ENCODE data around the gene DRD3. TPM values are rescaled to one million over a fixed set of nuclear protein-coding genes. Genes with fewer than 3 reads are reported as not detected.

DRD3 gene
- not detected in 2 replicates for total RNA-seq (ENCODE audit: low replicate concordance)
- long read RNA-seq: 0 reads

GRCh38 chr3:114178770-114179368 lies at the start of gene DRD3:
Gene DRD3 (minus strand): TSS chr3:114179052. CDS start chr3:114171992, 7,060 bp downstream.
- H3K27ac Mint-ChIP-seq: no peak within 1 kb of the TSS
- TF ChIP-seq CTCF (conservative IDR thresholded peaks at IDR 0.05): no peak
- H3K4me3 Mint-ChIP-seq: no peak within 1 kb of the TSS
- peaks cover 19% of the 10 kb centered on the region for H3K27me3 Mint-ChIP-seq
- no peak for DNase-seq (ENCODE audit: extremely low spot score, unreplicated experiment)
- no peaks in the 10 kb centered on the region for H3K36me3 Mint-ChIP-seq
- no peaks in the 10 kb centered on the region for H3K9me3 Mint-ChIP-seq
- H3K4me1 Mint-ChIP-seq (ENCODE audit: unreplicated experiment): no peaks in the 10 kb centered on the region

- TF ChIP-seq CTCF (conservative IDR thresholded peaks at IDR 0.05): no peak
- Mint-ChIP-seq H3K36me3 (no peaks in the 10 kb centered on the region), H3K9me3 (no peaks in the 10 kb centered on the region), H3K4me1 (ENCODE audit: unreplicated experiment) (no peaks in the 10 kb centered on the region), H3K27ac (no peak overlapping the region), H3K4me3 (no peak overlapping the region), H3K27me3 (no peaks in the 10 kb centered on the region)
- no peak for DNase-seq (ENCODE audit: extremely low spot score, unreplicated experiment)
Measured at GRCh38 chr3:114227076-114227475, 48.2 kb upstream of the DRD3 start.

GRCh38 chr3:114226313-114226712 lies 47.5 kb upstream of the DRD3 start:
- Mint-ChIP-seq H3K36me3 (no peaks in the 10 kb centered on the region), H3K27me3 (no peaks in the 10 kb centered on the region), H3K4me1 (ENCODE audit: unreplicated experiment) (no peaks in the 10 kb centered on the region), H3K4me3 (no peak overlapping the region), H3K9me3 (no peaks in the 10 kb centered on the region), H3K27ac (no peak overlapping the region)
- no peak for DNase-seq (ENCODE audit: extremely low spot score, unreplicated experiment)
- no peak for TF ChIP-seq CTCF (conservative IDR thresholded peaks at IDR 0.05)

GRCh38 chr3:114223143-114223542 lies 44.3 kb upstream of the DRD3 start:
- Mint-ChIP-seq H3K9me3 (no peaks in the 10 kb centered on the region), H3K27ac (no peak overlapping the region), H3K27me3 (no peaks in the 10 kb centered on the region), H3K36me3 (no peaks in the 10 kb centered on the region), H3K4me3 (no peak overlapping the region), H3K4me1 (ENCODE audit: unreplicated experiment) (peaks cover 5% of the 10 kb centered on the region)
- DNase-seq (ENCODE audit: extremely low spot score, unreplicated experiment): no peak
- no peak for TF ChIP-seq CTCF (conservative IDR thresholded peaks at IDR 0.05)

GRCh38 chr3:114221881-114222264 lies 43.0 kb upstream of the DRD3 start:
- Mint-ChIP-seq H3K4me1 (ENCODE audit: unreplicated experiment) (peaks cover 5% of the 10 kb centered on the region), H3K27ac (no peak overlapping the region), H3K36me3 (no peaks in the 10 kb centered on the region), H3K9me3 (no peaks in the 10 kb centered on the region), H3K4me3 (no peak overlapping the region), H3K27me3 (no peaks in the 10 kb centered on the region)
- no peak for DNase-seq (ENCODE audit: extremely low spot score, unreplicated experiment)
- TF ChIP-seq CTCF (conservative IDR thresholded peaks at IDR 0.05): no peak
